ENCODE measurements around the gene DCST1. TPM values are rescaled to one million over a fixed set of nuclear protein-coding genes. Genes with fewer than 3 reads are reported as not detected.

Gene DCST1
- total and polyA plus RNA-seq, 2 of the 8 experiments (the other 6 are each of a cell fraction or from before 2014, with no cell fraction given): not detected

- Histone ChIP-seq H3K14ac (ENCODE audit: insufficient read length) (no peak overlapping the region), H4K91ac (replicated peaks; ENCODE audit: insufficient read length, low read length) (no peak overlapping the region), H3K4me2 (ENCODE audit: insufficient read depth in 1 of 2, low read depth in 2 of 2, low read length in 2 of 2) (no peak overlapping the region), H3K27ac (ENCODE audit: low read depth, low read length) (no peak overlapping the region), H3K79me1 (ENCODE audit: low read depth, low read length) (no peaks in the 10 kb centered on the region; the same call in 1 of the 2 replicates), H3K27me3 (replicated peaks in 1 of 4; ENCODE audit: control insufficient read depth in 3 of 4, extremely low read depth in 1 of 4, insufficient read depth in 3 of 4, low read length in 3 of 4) (no peaks in the 10 kb centered on the region; a peak in 2 of 7 replicates), H2BK20ac (ENCODE audit: low read length) (no peak overlapping the region), H2BK120ac (replicated peaks; ENCODE audit: low read depth, low read length) (no peak overlapping the region), H4K5ac (ENCODE audit: insufficient read length, low read depth, low read length) (no peak overlapping the region), H3K79me2 (ENCODE audit: control insufficient read depth in 1 of 2, insufficient read depth in 2 of 2, low read length in 2 of 2) (no peaks in the 10 kb centered on the region), H3K4ac (replicated peaks; ENCODE audit: insufficient read length, low read depth, low read length) (no peak overlapping the region), H4K20me1 (replicated peaks in 1 of 2; ENCODE audit: control insufficient read depth in 1 of 2, insufficient read depth in 2 of 2, low read length in 2 of 2) (no peaks in the 10 kb centered on the region), H2AFZ (ENCODE audit: low read length) (no peak overlapping the region), H2AK5ac (ENCODE audit: low read depth, low read length) (no peak overlapping the region), H3K4me3 (ENCODE audit: extremely low read depth in 1 of 4, insufficient read depth in 2 of 4, low read depth in 3 of 4, low read length in 4 of 4) (no peak overlapping the region), H4K8ac (ENCODE audit: extremely low read depth, insufficient read depth, low read length) (no peak overlapping the region), H3K18ac (ENCODE audit: extremely low read depth, low read length) (no peak overlapping the region), H2BK12ac (ENCODE audit: low read depth, low read length) (no peak overlapping the region), H3K9ac (replicated peaks in 1 of 4; ENCODE audit: extremely low read depth in 1 of 4, low read depth in 3 of 4, low read length in 3 of 4) (no peak overlapping the region), H3K36me3 (ENCODE audit: control insufficient read depth in 2 of 4, insufficient read depth in 4 of 4, low read length in 3 of 4) (no peaks in the 10 kb centered on the region), H3K4me1 (replicated peaks in 1 of 4; ENCODE audit: control insufficient read depth in 3 of 4, insufficient read depth in 4 of 4, low read length in 3 of 4) (peaks cover 0 to 11% (median 3%) of the 10 kb centered on the region in 4 experiments; a peak in 4 of 7 replicates), H3K56ac (replicated peaks; ENCODE audit: insufficient read length, low read depth, low read length) (no peak overlapping the region), H2BK5ac (ENCODE audit: low read depth, low read length) (no peak overlapping the region), H3K23ac (ENCODE audit: insufficient read length) (no peak overlapping the region), H3K23me2 (ENCODE audit: low read depth, low read length) (no peaks in the 10 kb centered on the region; the same call in 1 of the 2 replicates), H2BK15ac (ENCODE audit: low read length) (no peak overlapping the region), H3K9me3 (ENCODE audit: insufficient read depth in 2 of 2, low read depth in 1 of 2, low read length in 1 of 2) (no peaks in the 10 kb centered on the region)
- DNase-seq (ENCODE audit: low read depth in 1 of 2, low spot score in 2 of 2): no peak
- ChIA-PET CTCF (ENCODE audit: partially characterized antibody) (interaction anchor here (0.5 to 32.4 kb wide), 16 partner anchors 12 to 1117 kb away, joined by 3 to 907 read pairs (median 5); partner anchors contain the start of genes ADAM15, DCST1, DCST2 and EFNA3), POLR2A (ENCODE audit: partially characterized antibody) (interaction anchor here (0.8 to 3.1 kb wide), 9 partner anchors 13 to 150 kb away, joined by 3 to 11 read pairs (median 5); partner anchors contain the start of genes LENEP, PBXIP1 and SLC50A1)
- WGBS, 2 experiments (ENCODE audit: extremely low coverage in 1 of 2, insufficient coverage in 1 of 2, insufficient read length in 1 of 2, insufficient replicate concordance in 2 of 2, low coverage in 1 of 2, low lambda C conversion rate in 2 of 2, missing lambda C conversion rate in 1 of 2): 95% methylated on average over 3 of the region's 3 CpGs; no CpG with 5 or more reads in 1 of the 2 experiments
- TF ChIP-seq GABPA (IDR thresholded peaks at IDR 0.05; ENCODE audit: borderline replicate concordance, insufficient read depth, low read length) (no peak), YY1 (IDR thresholded peaks at IDR 0.05; ENCODE audit: low read depth, low read length) (no peak), EP300 (IDR thresholded peaks at IDR 0.05; ENCODE audit: borderline replicate concordance in 1 of 2, low read depth in 2 of 2, low read length in 2 of 2) (no peak), KDM1A (IDR thresholded peaks at IDR 0.05; ENCODE audit: borderline replicate concordance, low read length) (no peak)
- no peak for FAIRE-seq
Measured at GRCh38 chr1:155043793-155044192, 10.2 kb downstream of the DCST1 start.
